H1 (cell line): ENCODE results near the gene GPR162. TPM values are rescaled to one million over a fixed set of nuclear protein-coding genes. Genes with fewer than 3 reads are reported as not detected.

ENCODE experiments used
- CTCF ChIA-PET: fragments of 300-600 bp; sonication (Branson Sonifier 250); formaldehyde crosslinking; loops from one replicate; lab custom pipeline; 2021; ENCODE audit not compliant: partially characterized antibody; lab: Charles Lee
- POLR2A ChIA-PET: fragments of 300-600 bp; sonication (Branson Sonifier 250); formaldehyde crosslinking; loops from one replicate; lab custom pipeline; 2021; ENCODE audit warnings: inconsistent platforms; ENCODE audit not compliant: partially characterized antibody; lab: Charles Lee
- DNase-seq, 2 experiments: peaks; one replicate each; pipeline versions ENCODE4 v3.0.0 to v3.0.0-alpha.2; 2010 to 2022; ENCODE audit warnings: low spot score in 2 of 2, low read depth in 1 of 2, mixed read lengths in 1 of 2
- FAIRE-seq: peaks from 2 replicates; lab custom pipeline; 2011; peaks lifted over from hg19 to GRCh38; lab: Jason Lieb, UNC
- H2AFZ ChIP-seq: 2 replicates; pipeline ENCODE4 v1.8.1; 2012; ENCODE audit warnings: low read length, inconsistent platforms
- H2AK5ac ChIP-seq: 2 replicates; pipeline ENCODE4 v1.6.1; 2013; ENCODE audit warnings: low read depth, low read length
- H2BK120ac ChIP-seq: replicated peaks from 2 replicates; pipeline ENCODE3; 2013; ENCODE audit warnings: low read depth, low read length, inconsistent platforms
- H2BK12ac ChIP-seq: 2 replicates; pipeline ENCODE4 v1.6.1; 2013; ENCODE audit warnings: low read depth, low read length
- H2BK15ac ChIP-seq: 2 replicates; pipeline ENCODE4 v1.6.1; 2013; ENCODE audit warnings: low read length
- H2BK20ac ChIP-seq: 2 replicates; pipeline ENCODE4 v1.6.1; 2013; ENCODE audit warnings: low read length
- H2BK5ac ChIP-seq: 2 replicates; pipeline ENCODE4 v1.6.1; 2013; ENCODE audit warnings: low read depth, low read length
- H3K14ac ChIP-seq: 2 replicates; pipeline ENCODE4 v1.6.1; 2013; ENCODE audit warnings: inconsistent platforms; ENCODE audit not compliant: insufficient read length
- H3K18ac ChIP-seq: 2 replicates; pipeline ENCODE4 v1.6.1; 2013; ENCODE audit warnings: low read length; ENCODE audit errors: extremely low read depth
- H3K23ac ChIP-seq: 2 replicates; pipeline ENCODE4 v1.6.1; 2013; ENCODE audit warnings: inconsistent platforms; ENCODE audit not compliant: insufficient read length
- H3K23me2 ChIP-seq: 2 replicates; pipeline ENCODE4 v1.6.1; 2013; ENCODE audit warnings: low read depth, low read length
- H3K27ac ChIP-seq: 2 replicates; pipeline ENCODE4 v1.6.1; 2011; ENCODE audit warnings: low read depth, low read length, inconsistent platforms
- H3K27me3 ChIP-seq, 4 experiments: replicated peaks in 1 of 4; 1 replicate in 1 of 4; 2 replicates in 3 of 4; pipeline versions ENCODE4 v1.6.1 to v1.8.1; 2011 to 2013; ENCODE audit warnings: low read length in 3 of 4, mild to moderate bottlenecking in 3 of 4, inconsistent platforms in 2 of 4, mixed read lengths in 2 of 4, moderate library complexity in 1 of 4; ENCODE audit not compliant: control insufficient read depth in 3 of 4, insufficient read depth in 3 of 4; ENCODE audit errors: extremely low read depth in 1 of 4
- H3K36me3 ChIP-seq, 4 experiments: 2 replicates each; pipeline versions ENCODE4 v1.6.1 to v1.8.1; 2011 to 2013; ENCODE audit warnings: mild to moderate bottlenecking in 4 of 4, low read length in 3 of 4, moderate library complexity in 2 of 4, control low read depth in 1 of 4, inconsistent platforms in 1 of 4; ENCODE audit not compliant: insufficient read depth in 4 of 4, control insufficient read depth in 2 of 4
- H3K4ac ChIP-seq: replicated peaks from 2 replicates; pipeline ENCODE3; 2013; ENCODE audit warnings: low read length, low read depth, mixed read lengths, inconsistent platforms; ENCODE audit not compliant: insufficient read length
- H3K4me1 ChIP-seq, 4 experiments: replicated peaks in 1 of 4; 1 replicate in 1 of 4; 2 replicates in 3 of 4; pipeline versions ENCODE4 v1.6.1 to v1.8.1; 2011 to 2013; ENCODE audit warnings: low read length in 3 of 4, inconsistent platforms in 2 of 4, mixed read lengths in 1 of 4; ENCODE audit not compliant: insufficient read depth in 4 of 4, control insufficient read depth in 3 of 4
- H3K4me2 ChIP-seq, 2 experiments: 2 replicates each; pipeline versions ENCODE4 v1.6.1 to v1.8.1; 2011 to 2013; ENCODE audit warnings: low read depth in 2 of 2, low read length in 2 of 2, control low read depth in 1 of 2, inconsistent platforms in 1 of 2, mild to moderate bottlenecking in 1 of 2; ENCODE audit not compliant: insufficient read depth in 1 of 2
- H3K4me3 ChIP-seq, 4 experiments: fragments of 200-600, 300-600 bp in 1 of 4; sonication (generic), shearing (Covaris generic), sonication (Bioruptor Twin) in 1 of 4; 2 replicates each; pipeline versions ENCODE4 v1.5.1 to v1.8.1; 2011 to 2016; ENCODE audit warnings: low read length in 4 of 4, low read depth in 3 of 4, control low read depth in 2 of 4, inconsistent platforms in 2 of 4, mild to moderate bottlenecking in 2 of 4, mixed read lengths in 1 of 4, moderate library complexity in 1 of 4; ENCODE audit not compliant: insufficient read depth in 2 of 4; ENCODE audit errors: extremely low read depth in 1 of 4
- H3K56ac ChIP-seq: replicated peaks from 2 replicates; pipeline ENCODE3; 2013; ENCODE audit warnings: low read depth, mild to moderate bottlenecking, mixed read lengths, low read length, inconsistent platforms; ENCODE audit not compliant: insufficient read length
- H3K79me1 ChIP-seq: 2 replicates; pipeline ENCODE4 v1.6.1; 2013; ENCODE audit warnings: low read depth, low read length, control low read depth
- H3K79me2 ChIP-seq, 2 experiments: 2 replicates each; pipeline versions ENCODE4 v1.6.1 to v1.8.1; 2012 to 2013; ENCODE audit warnings: low read length in 2 of 2, mild to moderate bottlenecking in 2 of 2, inconsistent platforms in 1 of 2; ENCODE audit not compliant: insufficient read depth in 2 of 2, control insufficient read depth in 1 of 2
- H3K9ac ChIP-seq, 4 experiments: replicated peaks in 1 of 4; 1 replicate in 1 of 4; 2 replicates in 3 of 4; pipeline versions ENCODE4 v1.6.1 to v1.8.1; 2011 to 2013; ENCODE audit warnings: low read depth in 3 of 4, low read length in 3 of 4, control low read depth in 2 of 4, mild to moderate bottlenecking in 2 of 4, moderate library complexity in 2 of 4, inconsistent platforms in 1 of 4; ENCODE audit errors: extremely low read depth in 1 of 4
- H3K9me3 ChIP-seq, 2 experiments: 2 replicates each; pipeline versions ENCODE4 v1.6.1 to v1.8.1; 2012 to 2013; ENCODE audit warnings: mild to moderate bottlenecking in 2 of 2, moderate library complexity in 2 of 2, control low read depth in 1 of 2, inconsistent platforms in 1 of 2, low read depth in 1 of 2, low read length in 1 of 2, mixed read lengths in 1 of 2; ENCODE audit not compliant: insufficient read depth in 2 of 2
- H4K20me1 ChIP-seq, 2 experiments: replicated peaks in 1 of 2; 2 replicates each; pipeline versions ENCODE3 to v1.8.1; 2011 to 2013; ENCODE audit warnings: inconsistent platforms in 2 of 2, low read length in 2 of 2, mild to moderate bottlenecking in 1 of 2; ENCODE audit not compliant: insufficient read depth in 2 of 2, control insufficient read depth in 1 of 2
- H4K5ac ChIP-seq: 2 replicates; pipeline ENCODE4 v1.6.1; 2013; ENCODE audit warnings: low read length, low read depth, mixed read lengths, inconsistent platforms; ENCODE audit not compliant: insufficient read length
- H4K8ac ChIP-seq: 2 replicates; pipeline ENCODE4 v1.8.0; 2013; ENCODE audit warnings: mild to moderate bottlenecking, moderate library complexity, low read length, inconsistent platforms; ENCODE audit not compliant: insufficient read depth; ENCODE audit errors: extremely low read depth
- H4K91ac ChIP-seq: replicated peaks from 2 replicates; pipeline ENCODE3; 2013; ENCODE audit warnings: low read length, mixed read lengths, inconsistent platforms; ENCODE audit not compliant: insufficient read length
- CHD1 ChIP-seq: IDR thresholded peaks from 2 replicates; pipeline ENCODE4 v1.6.1; 2012; ENCODE audit warnings: low read depth, low read length, improper control_type of control experiment
- CREB1 ChIP-seq: IDR thresholded peaks from 2 replicates; pipeline ENCODE4 v1.6.1; 2012; ENCODE audit warnings: inconsistent platforms
- EGR1 ChIP-seq: IDR thresholded peaks from 2 replicates; pipeline ENCODE4 v1.6.1; 2011; ENCODE audit warnings: low read depth, low read length, borderline replicate concordance
- GTF2F1 ChIP-seq: IDR thresholded peaks from 2 replicates; pipeline ENCODE4 v1.6.1; 2012; ENCODE audit warnings: low read depth, low read length, improper control_type of control experiment, borderline replicate concordance
- KDM4A ChIP-seq: IDR thresholded peaks from one replicate; pipeline ENCODE4 v1.7.1; 2012; ENCODE audit warnings: low read depth, mild to moderate bottlenecking, moderate library complexity, low read length, inconsistent platforms; ENCODE audit not compliant: severe bottlenecking
- PHF8 ChIP-seq: fragments of 200-600 bp; sonication (generic); conservative IDR thresholded peaks from 2 replicates; pipeline ENCODE4 v1.7.1; 2012; ENCODE audit warnings: low read depth, mild to moderate bottlenecking, inconsistent platforms, low read length, moderate library complexity
- POLR2AphosphoS5 ChIP-seq: IDR thresholded peaks from 2 replicates; pipeline ENCODE4 v1.6.1; 2011; ENCODE audit warnings: low read depth, low read length
- TAF7 ChIP-seq: optimal IDR thresholded peaks from 2 replicates; pipeline ENCODE3; 2011; ENCODE audit warnings: low read depth, mild to moderate bottlenecking, inconsistent platforms, low read length, moderate library complexity, borderline replicate concordance
- TCF12 ChIP-seq: IDR thresholded peaks from 2 replicates; pipeline ENCODE4 v1.6.1; 2011; ENCODE audit warnings: low read depth, mild to moderate bottlenecking, low read length
- TEAD4 ChIP-seq: IDR thresholded peaks from 2 replicates; pipeline ENCODE4 v1.6.1; 2012; ENCODE audit warnings: low read depth, low read length, inconsistent platforms, mixed read lengths
- WGBS, 2 experiments: shearing (Covaris generic) in 1 of 2; methylation state at CpG; one replicate each; pipeline versions ENCODE4 v1.1.6 to v1.1.7; 2013 to 2015; ENCODE audit warnings: low lambda C conversion rate in 2 of 2, mixed read lengths in 2 of 2, inconsistent platforms in 1 of 2, low coverage in 1 of 2, missing lambda C conversion rate in 1 of 2; ENCODE audit not compliant: insufficient replicate concordance in 2 of 2, insufficient coverage in 1 of 2, insufficient read length in 1 of 2; ENCODE audit errors: extremely low coverage in 1 of 2, missing lambda C conversion rate in 1 of 2; 5-methylcytosine and 5-hydroxymethylcytosine counted together
- polyA plus RNA-seq, 7 experiments: library from polyadenylated mRNA; depleted of rRNA in 3 of 7; stranded (reverse) in 5 of 7; unstranded in 2 of 7; fragments of >200 nt in 5 of 7; fragments of 200-250 nt in 2 of 7; gene quantifications; 1 replicate in 5 of 7; 2 replicates in 1 of 7; 4 replicates in 1 of 7; pipeline versions ENCODE4 v1.2.1 to v1.2.3, GENCODE V29; 2011 to 2013; ENCODE audit warnings: missing spikeins in 2 of 7, mixed read lengths in 2 of 7
- total RNA-seq: library from RNA; stranded (reverse); fragmentation: NEBNext Ultra II Directional; extraction: Animal tissue kit (Norgen Biotek cat#: 25700); gene quantifications from 2 replicates; pipeline ENCODE4 v1.2.1, GENCODE V29; 2021
- TF ChIP-seq, protein P1 (sequence below): IDR thresholded peaks from 2 replicates; pipeline ENCODE4 v1.6.1; 2012; ENCODE audit warnings: low read length, inconsistent platforms
- TF ChIP-seq, protein P2 (sequence below): IDR thresholded peaks from 2 replicates; pipeline ENCODE4 v1.6.1; 2012; ENCODE audit warnings: inconsistent platforms

Gene GPR162
- total and polyA plus RNA-seq, 2 of the 8 experiments (the other 6 are each of a cell fraction or from before 2014, with no cell fraction given), result 7.3 to 8.8 TPM

DNA sequence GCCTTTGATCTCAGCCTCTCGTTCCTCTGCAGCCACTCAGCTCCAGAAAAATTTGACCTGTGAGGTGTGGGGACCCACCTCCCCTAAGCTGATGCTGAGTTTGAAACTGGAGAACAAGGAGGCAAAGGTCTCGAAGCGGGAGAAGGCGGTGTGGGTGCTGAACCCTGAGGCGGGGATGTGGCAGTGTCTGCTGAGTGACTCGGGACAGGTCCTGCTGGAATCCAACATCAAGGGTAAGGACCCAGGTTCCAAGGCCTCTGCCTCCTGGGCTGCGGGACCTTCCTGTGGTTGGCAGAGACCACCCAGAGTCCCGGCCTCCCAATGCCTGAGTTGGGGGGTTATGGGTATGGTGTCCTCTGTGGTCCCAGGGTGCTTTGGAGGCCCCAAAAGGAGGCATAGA lies 4.5 kb upstream of the GPR162 start:
- no peaks in the 10 kb centered on the region; a peak in 1 of 8 replicates for H3K36me3 ChIP-seq
- ChIA-PET POLR2A (interaction anchor here (0.8 to 1.7 kb wide), 6 partner anchors 11 to 127 kb away, joined by 3 to 7 read pairs (median 5); partner anchors contain the start of genes C12orf57, MLF2, P3H3 and PTMS), CTCF (interaction anchor here (1.4 to 3.2 kb wide), 3 partner anchors 8 to 40 kb away, joined by 3 to 19 read pairs (median 6); no protein-coding TSS in a partner anchor)
- peaks cover 4 to 37% (median 22%) of the 10 kb centered on the region in 4 experiments for H3K4me1 ChIP-seq
- H3K56ac ChIP-seq, result no peak overlapping the region
- H3K9me3 ChIP-seq, result peaks cover 0 to 2% of the 10 kb centered on the region in 2 experiments; a peak in 1 of 4 replicates
- no peak overlapping the region for H3K14ac ChIP-seq
- peak overlapping the region; percentile 11 for H4K91ac ChIP-seq
- no peak overlapping the region for H4K8ac ChIP-seq
- no peak overlapping the region for H2BK20ac ChIP-seq
- no peak overlapping the region for H2BK12ac ChIP-seq
- no peak overlapping the region for H3K4me3 ChIP-seq
- WGBS, 2 experiments, result 88% methylated on average over 8 of the region's 8 CpGs; no CpG with 5 or more reads in 1 of the 2 experiments
- H3K4me2 ChIP-seq, result no peak overlapping the region; a peak in 1 of 4 replicates
- DNase-seq, result no peak
- H3K23me2 ChIP-seq, result peaks cover 17% of the 10 kb centered on the region
- no peaks in the 10 kb centered on the region for H3K79me2 ChIP-seq
- no peak overlapping the region for H2BK120ac ChIP-seq
- H3K27me3 ChIP-seq, result peaks cover 0 to 3% (median 1%) of the 10 kb centered on the region in 4 experiments; a peak in 4 of 7 replicates
- no peak overlapping the region for H3K4ac ChIP-seq
- no peak overlapping the region for H2BK15ac ChIP-seq
- H2BK5ac ChIP-seq, result no peak overlapping the region
- no peaks in the 10 kb centered on the region for H3K79me1 ChIP-seq
- no peak overlapping the region for H3K18ac ChIP-seq
- peaks cover 0 to 6% of the 10 kb centered on the region in 2 experiments for H4K20me1 ChIP-seq
- H4K5ac ChIP-seq, result no peak overlapping the region
- no peak overlapping the region for H3K9ac ChIP-seq
- no peak overlapping the region for H3K27ac ChIP-seq
- no peak overlapping the region for H2AFZ ChIP-seq
- no peak overlapping the region; the same call in 1 of the 2 replicates for H2AK5ac ChIP-seq
- no peak for FAIRE-seq
- no peak overlapping the region for H3K23ac ChIP-seq
- TF ChIP-seq, protein P1, sequence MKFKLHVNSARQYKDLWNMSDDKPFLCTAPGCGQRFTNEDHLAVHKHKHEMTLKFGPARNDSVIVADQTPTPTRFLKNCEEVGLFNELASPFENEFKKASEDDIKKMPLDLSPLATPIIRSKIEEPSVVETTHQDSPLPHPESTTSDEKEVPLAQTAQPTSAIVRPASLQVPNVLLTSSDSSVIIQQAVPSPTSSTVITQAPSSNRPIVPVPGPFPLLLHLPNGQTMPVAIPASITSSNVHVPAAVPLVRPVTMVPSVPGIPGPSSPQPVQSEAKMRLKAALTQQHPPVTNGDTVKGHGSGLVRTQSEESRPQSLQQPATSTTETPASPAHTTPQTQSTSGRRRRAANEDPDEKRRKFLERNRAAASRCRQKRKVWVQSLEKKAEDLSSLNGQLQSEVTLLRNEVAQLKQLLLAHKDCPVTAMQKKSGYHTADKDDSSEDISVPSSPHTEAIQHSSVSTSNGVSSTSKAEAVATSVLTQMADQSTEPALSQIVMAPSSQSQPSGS, result no peak
- TF ChIP-seq KDM4A (no peak), TAF7 (no peak), CHD1 (no peak), PHF8 (no peak), POLR2AphosphoS5 (no peak), TEAD4 (no peak), TCF12 (no peak), CREB1 (no peak), GTF2F1 (no peak), EGR1 (no peak)
- TF ChIP-seq, protein P2, sequence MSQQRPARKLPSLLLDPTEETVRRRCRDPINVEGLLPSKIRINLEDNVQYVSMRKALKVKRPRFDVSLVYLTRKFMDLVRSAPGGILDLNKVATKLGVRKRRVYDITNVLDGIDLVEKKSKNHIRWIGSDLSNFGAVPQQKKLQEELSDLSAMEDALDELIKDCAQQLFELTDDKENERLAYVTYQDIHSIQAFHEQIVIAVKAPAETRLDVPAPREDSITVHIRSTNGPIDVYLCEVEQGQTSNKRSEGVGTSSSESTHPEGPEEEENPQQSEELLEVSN, result no peak
